K562 (cell line): Measurements from ENCODE around the gene ARHGEF1. TPM values are rescaled to one million over a fixed set of nuclear protein-coding genes. Genes with fewer than 3 reads are reported as not detected.
A peak's percentile ranks its signal among the peaks of the same experiment; 100 is the strongest.

ENCODE experiments used
- ATAC-seq: fragments of 200-7000 bp; cut with Tn5 transposase; 3 replicates; pipeline ENCODE4 v1.9.1; 2020; ENCODE audit warnings: moderate library complexity
- BruUV-seq: library from RNA; stranded (reverse); fragments of 400-500 nt; replicated peaks from 2 replicates; lab custom pipeline; 2021; lab: Mats Ljungman, UMichigan
- CTCF ChIA-PET: fragments of 300-600 bp; formaldehyde crosslinking; extraction: SDS; loops from one replicate; lab custom pipeline; 2021; ENCODE audit warnings: low intra/inter-chr PET ratio; lab: Yijun Ruan, JAX
- POLR2A ChIA-PET: fragments of 300-600, 350-650 bp; sonication (Branson Sonifier 250); formaldehyde crosslinking; extraction: SDS; loops from one replicate; lab custom pipeline; 2021; ENCODE audit warnings: antibody characterized with exemption, inconsistent platforms; lab: Yijun Ruan, JAX
- DNase-seq, 4 experiments: peaks; one replicate each; pipeline versions ENCODE4 v3.0.0 to v3.0.0-alpha.2; 2011 to 2018; ENCODE audit warnings: low spot score in 3 of 4, mixed read lengths in 3 of 4; ENCODE audit errors: extremely low read depth in 1 of 4
- FAIRE-seq: peaks from 2 replicates; lab custom pipeline; 2011; peaks lifted over from hg19 to GRCh38; lab: Jason Lieb, UNC
- H2AFZ ChIP-seq: 2 replicates; pipeline ENCODE4 v1.6.0; 2011; ENCODE audit warnings: low read depth, low read length, control low read depth, inconsistent platforms
- H3K27ac ChIP-seq: fragments of 200-600 bp; 3 replicates; pipeline ENCODE4 v1.8.0; 2011; ENCODE audit warnings: low read depth, mild to moderate bottlenecking, control low read depth, inconsistent platforms, low read length, moderate library complexity, mixed read lengths; ENCODE audit errors: extremely low read depth
- H3K27me3 ChIP-seq, 2 experiments: fragments of 300-600 bp in 1 of 2; 2 replicates in 1 of 2; 3 replicates in 1 of 2; pipeline versions ENCODE4 v1.6.0 to v1.8.0; 2011; ENCODE audit warnings: inconsistent platforms in 2 of 2, low read length in 2 of 2, mild to moderate bottlenecking in 1 of 2, mixed read lengths in 1 of 2, moderate library complexity in 1 of 2; ENCODE audit not compliant: control insufficient read depth in 2 of 2, insufficient read depth in 2 of 2
- H3K36me3 ChIP-seq: fragments of 300-600 bp; 3 replicates; pipeline ENCODE4 v1.8.0; 2011; ENCODE audit warnings: mild to moderate bottlenecking, low read length, inconsistent platforms; ENCODE audit not compliant: control insufficient read depth, insufficient read depth
- H3K4me1 ChIP-seq, 2 experiments: fragments of 200-600 bp in 1 of 2; replicated peaks in 1 of 2; 2 replicates in 1 of 2; 3 replicates in 1 of 2; pipeline versions ENCODE4 v1.5.1 to v1.8.0; 2011; ENCODE audit warnings: inconsistent platforms in 2 of 2, low read length in 2 of 2, mild to moderate bottlenecking in 1 of 2, mixed read lengths in 1 of 2, moderate library complexity in 1 of 2; ENCODE audit not compliant: control insufficient read depth in 2 of 2, insufficient read depth in 2 of 2
- H3K4me2 ChIP-seq: 2 replicates; pipeline ENCODE4 v1.6.1; 2011; ENCODE audit warnings: low read length, control low read depth, inconsistent platforms, mixed read lengths; ENCODE audit not compliant: insufficient read depth
- H3K4me3 ChIP-seq: fragments of 200-600 bp; sonication (generic), shearing (Covaris generic); 2 replicates; pipeline ENCODE4 v1.5.1; 2016; ENCODE audit warnings: control low read depth, inconsistent platforms
- H3K79me2 ChIP-seq: fragments of 200-600 bp; 3 replicates; pipeline ENCODE4 v1.8.0; 2011; ENCODE audit warnings: low read length, inconsistent platforms; ENCODE audit not compliant: control insufficient read depth, insufficient read depth
- H3K9ac ChIP-seq, 2 experiments: 2 replicates each; pipeline versions ENCODE4 v1.6.0 to v1.6.1; 2011; ENCODE audit warnings: low read depth in 2 of 2, low read length in 2 of 2, control low read depth in 1 of 2, inconsistent platforms in 1 of 2, mild to moderate bottlenecking in 1 of 2, mixed read lengths in 1 of 2; ENCODE audit not compliant: insufficient read depth in 1 of 2
- H3K9me1 ChIP-seq: one replicate; pipeline ENCODE4 v1.6.0; 2011; ENCODE audit warnings: inconsistent platforms, mild to moderate bottlenecking, low read length, moderate library complexity; ENCODE audit not compliant: control insufficient read depth, insufficient read depth
- H3K9me3 ChIP-seq: replicated peaks from 2 replicates; pipeline ENCODE4 v1.5.1; 2011; ENCODE audit warnings: low read depth, low read length, inconsistent platforms; ENCODE audit not compliant: control insufficient read depth, insufficient read depth
- H4K20me1 ChIP-seq: replicated peaks from 2 replicates; pipeline ENCODE4 v1.6.1; 2011; ENCODE audit warnings: low read length, inconsistent platforms, mixed read lengths; ENCODE audit not compliant: control insufficient read depth, insufficient read depth
- CCNT2 ChIP-seq: IDR thresholded peaks from 2 replicates; pipeline ENCODE4 v1.6.1; 2011; ENCODE audit warnings: borderline replicate concordance, low read depth, mild to moderate bottlenecking, moderate library complexity, mixed read lengths, low read length; ENCODE audit not compliant: insufficient read length; ENCODE audit errors: extremely low read depth
- CTBP1 ChIP-seq: fragments of 450-650 bp; IDR thresholded peaks from 2 replicates; pipeline ENCODE4 v1.6.1; 2016; ENCODE audit warnings: borderline replicate concordance
- FOXK2 ChIP-seq, 2 experiments: fragments of 450-650 bp; IDR thresholded peaks in 1 of 2; conservative IDR thresholded peaks in 1 of 2; 2 replicates each; pipeline ENCODE4 v1.6.1; 2016; ENCODE audit warnings: low read depth in 2 of 2, mild to moderate bottlenecking in 1 of 2
- L3MBTL2 ChIP-seq: fragments of 450-650 bp; IDR thresholded peaks from 2 replicates; pipeline ENCODE4 v1.6.1; 2016; ENCODE audit warnings: mild to moderate bottlenecking, moderate library complexity
- MAZ ChIP-seq, 2 experiments: fragments of 450-650 bp in 1 of 2; sonication (generic) in 1 of 2; formaldehyde crosslinking; IDR thresholded peaks in 1 of 2; conservative IDR thresholded peaks in 1 of 2; 2 replicates each; pipeline versions ENCODE4 v1.4.0 to v1.5.0; 2020; ENCODE audit warnings: mild to moderate bottlenecking in 1 of 2, missing genetic modification reagents in 1 of 2
- NR2C1 ChIP-seq, 2 experiments: fragments of 450-650 bp; IDR thresholded peaks; 2 replicates each; pipeline ENCODE4 v1.6.1; 2017; ENCODE audit warnings: mild to moderate bottlenecking in 2 of 2, antibody characterized with exemption in 1 of 2, inconsistent platforms in 1 of 2, missing compliant biosample characterization in 1 of 2, missing genetic modification characterization in 1 of 2
- PATZ1 ChIP-seq: fragments of 250-450 bp; sonication (Bioruptor Pico); IDR thresholded peaks from 2 replicates; pipeline ENCODE4 v1.5.0; 2020; ENCODE audit warnings: mild to moderate bottlenecking, borderline replicate concordance
- SNAPC5 ChIP-seq: fragments of 250-450 bp; sonication (Bioruptor Pico); IDR thresholded peaks from 2 replicates; pipeline ENCODE4 v1.8.0; 2021; ENCODE audit warnings: moderate library complexity, mild to moderate bottlenecking, inconsistent platforms
- ZBTB49 ChIP-seq: sonication (generic); formaldehyde crosslinking; IDR thresholded peaks from 2 replicates; pipeline ENCODE4 v1.8.0; 2022; ENCODE audit warnings: missing genetic modification reagents, mild to moderate bottlenecking, borderline replicate concordance
- ZFP36 ChIP-seq: fragments of 150-350 bp; IDR thresholded peaks from 2 replicates; pipeline ENCODE4 v1.6.1; 2018; ENCODE audit warnings: low read length, low read depth; ENCODE audit not compliant: partially characterized antibody
- ZNF197 ChIP-seq: fragments of 200-800 bp; sonication (Bioruptor generic); IDR thresholded peaks from 2 replicates; pipeline ENCODE4 v1.6.1; 2016; ENCODE audit warnings: low read depth, missing genetic modification characterization, missing compliant biosample characterization
- ZNF217 ChIP-seq: sonication (generic); formaldehyde crosslinking; IDR thresholded peaks from 2 replicates; pipeline ENCODE4 v1.8.0; 2022; ENCODE audit warnings: mild to moderate bottlenecking, missing genetic modification reagents
- ZNF282 ChIP-seq: sonication (generic); formaldehyde crosslinking; IDR thresholded peaks from 2 replicates; pipeline ENCODE4 v1.8.1; 2023; ENCODE audit warnings: missing genetic modification reagents
- WGBS: fragments of 100-300 bp; shearing (Covaris generic); methylation state at CpG from one replicate; pipeline ENCODE4 v1.1.6; 2016; ENCODE audit warnings: low coverage, mixed read lengths; ENCODE audit not compliant: insufficient coverage; ENCODE audit errors: missing lambda C conversion rate; 5-methylcytosine and 5-hydroxymethylcytosine counted together
- in situ Hi-C: fragments of 300-500 bp; cut with MboI; formaldehyde crosslinking; loops from 4 replicates; pipeline ENCODE4 v1.15.0; 2018; ENCODE audit warnings: inconsistent platforms, mixed read lengths
- intact Hi-C: fragments of 100-400 bp; cut with micrococcal nuclease; formaldehyde crosslinking; loops from 2 replicates; pipeline ENCODE4 v1.14.2; 2022
- polyA plus RNA-seq, 8 experiments: library from polyadenylated mRNA; depleted of rRNA in 4 of 8; stranded (reverse) in 5 of 8; unstranded in 3 of 8; fragments of >200 nt; fragmentation: Nextera tagmentation in 2 of 8; fragmentation: Illumina TruSeq in 1 of 8; extraction: Ambion mirVana in 2 of 8; extraction: Trizol in 1 of 8; gene quantifications; 2 replicates each; pipeline versions ENCODE4 v1.2.1 to v1.2.3, GENCODE V29; 2011 to 2014; ENCODE audit warnings: inconsistent platforms in 1 of 8, missing spikeins in 1 of 8
- total RNA-seq, 7 experiments: library from RNA; depleted of rRNA in 6 of 7; stranded (reverse); fragments of >200 nt in 6 of 7; fragmentation: Illumina TruSeq in 2 of 7; extraction: Trizol in 2 of 7; gene quantifications; 2 replicates each; pipeline versions ENCODE4 v1.2.1 to v1.2.3, GENCODE V29; 2011 to 2021; ENCODE audit warnings: low replicate concordance in 1 of 7

Gene ARHGEF1
- total and polyA plus RNA-seq, 9 of the 15 experiments (the other 6 are each of a cell fraction or from before 2014, with no cell fraction given) = 1.9 to 149 (median 29.8) TPM

- DNase-seq (peak in 1 of 4 experiments; percentile 35), ATAC-seq (no peak), FAIRE-seq (peak; percentile 51)
- peaks cover 8% of the 10 kb centered on the region for H3K9me1 ChIP-seq
- peaks cover 61% of the 10 kb centered on the region for H3K79me2 ChIP-seq
- peaks cover 34% of the 10 kb centered on the region for H4K20me1 ChIP-seq
- no peaks in the 10 kb centered on the region for H3K27me3 ChIP-seq
- H3K36me3 ChIP-seq = peaks cover 55% of the 10 kb centered on the region
- peaks cover 27 to 30% of the 10 kb centered on the region in 2 experiments for H3K4me1 ChIP-seq
- peak overlapping the region; percentile 99 for H3K27ac ChIP-seq
- ChIA-PET CTCF (no interaction called here), POLR2A (interaction anchor here (0.7 to 3.1 kb wide), 10 partner anchors 9 to 170 kb away, joined by 3 to 54 read pairs (median 9); partner anchors contain the start of gene RABAC1)
- in situ Hi-C loops (no loop called here), intact Hi-C loops (loop anchor here (2.0 kb wide), 1 partner anchor 18 kb away; no protein-coding TSS in a partner anchor)
- H2AFZ ChIP-seq = no peak overlapping the region
- 0% methylated on average over 8 of the region's 9 CpGs for WGBS
- no peaks in the 10 kb centered on the region for H3K9me3 ChIP-seq
- TSS peak; percentile 45 for BruUV-seq
- peak overlapping the region; percentile 97 to 100 for H3K9ac ChIP-seq
- H3K4me3 ChIP-seq = peak overlapping the region; percentile 93
- H3K4me2 ChIP-seq = peak overlapping the region; percentile 95
- TF ChIP-seq L3MBTL2 (no peak), NR2C1 (IDR thresholded peaks at IDR 0.05) (no peak), NR2C1 (tag; IDR thresholded peaks at IDR 0.05) (no peak), MAZ (CRISPR knock-in tag; conservative IDR thresholded peaks at IDR 0.05 in 1 of 2, IDR thresholded peaks at IDR 0.05 in 1 of 2) (no peak), ZNF282 (CRISPR knock-in tag) (no peak), ZBTB49 (no peak), PATZ1 (no peak), FOXK2 (conservative IDR thresholded peaks at IDR 0.05 in 1 of 2, IDR thresholded peaks at IDR 0.05 in 1 of 2; ENCODE audit: low read depth in 2 of 2) (no peak), ZNF217 (no peak), ZFP36 (peak; percentile 54), CCNT2 (no peak), ZNF197 (CRISPR knock-in tag) (no peak), CTBP1 (no peak), SNAPC5 (CRISPR knock-in tag) (no peak)
These were observed 21.7 kb upstream of the ARHGEF1 start for GRCh38 chr19:41861116-41861768.
